ENCODE data around the gene FUT7. TPM values are rescaled to one million over a fixed set of nuclear protein-coding genes. Genes with fewer than 3 reads are reported as not detected.

The FUT7 gene
- total and polyA plus RNA-seq, 2 of the 13 experiments (the other 11 are each of a cell fraction or from before 2014, with no cell fraction given), result 0.05 TPM; not detected in 1

GRCh38 chr9:137034709-137035506 lies 3.0 kb upstream of the FUT7 start (continued):
- TF ChIP-seq SP1 (IDR thresholded peaks at IDR 0.05) (no peak), SP1 (CRISPR knock-in tag; IDR thresholded peaks at IDR 0.05) (0 out of 2 replicates have a peak, but pooled peaks have one; percentile 5), YEATS2 (CRISPR knock-in tag; IDR thresholded peaks at IDR 0.05; ENCODE audit: borderline replicate concordance) (no peak), SMAD9 (CRISPR knock-in tag; IDR thresholded peaks at IDR 0.05) (no peak), SP4 (CRISPR knock-in tag; IDR thresholded peaks at IDR 0.05) (no peak), ZNF747 (CRISPR knock-in tag; IDR thresholded peaks at IDR 0.05; ENCODE audit: borderline replicate concordance) (peak; percentile 57; the same call in 1 of the 2 replicates), RELA (CRISPR knock-in tag; IDR thresholded peaks at IDR 0.05) (no peak)

- no TSS peak for BruUV-seq (replicated peaks)
- Histone ChIP-seq H3K79me2 (ENCODE audit: insufficient read depth, low read length) (no peaks in the 10 kb centered on the region), H3K9ac (ENCODE audit: insufficient read depth, low read depth, low read length) (no peak overlapping the region), H3K27ac (ENCODE audit: extremely low read length, insufficient read depth, low read length) (no peak overlapping the region), H3K4me2 (ENCODE audit: low read depth, low read length) (peak overlapping the region; percentile 39; the same call in 1 of the 2 replicates), H3K4me3 (replicated peaks in 1 of 3; ENCODE audit: insufficient read depth in 1 of 3, low read depth in 2 of 3, low read length in 3 of 3) (peak overlapping the region in 1 of 3 experiments; percentile 23; a peak in 1 of 6 replicates), H3K9me3 (ENCODE audit: low read length) (no peaks in the 10 kb centered on the region), H4K20me1 (ENCODE audit: insufficient read depth, low read length) (no peaks in the 10 kb centered on the region), H3K4me1 (ENCODE audit: insufficient read depth, low read length) (peaks cover 57% of the 10 kb centered on the region), H2AFZ (ENCODE audit: low read length) (no peak overlapping the region), H3K36me3 (replicated peaks in 1 of 2; ENCODE audit: control insufficient read depth in 1 of 2, insufficient read depth in 2 of 2, low read length in 2 of 2) (no peaks in the 10 kb centered on the region), H3K27me3 (ENCODE audit: control insufficient read depth in 1 of 2, insufficient read depth in 2 of 2, low read length in 2 of 2) (peaks cover 0 to 14% of the 10 kb centered on the region in 2 experiments; a peak in 1 of 5 replicates)
- no peak for FAIRE-seq
- in situ Hi-C loops (cut with HindIII; ENCODE audit: extremely low pct_ligation_motif_present, low pct_unique_long_range_greater_than_20kb) (loop anchor here (5.0 to 10.0 kb wide), 2 partner anchors 87 to 189 kb away; partner anchors contain the start of genes AJM1, C8G and PHPT1), intact Hi-C loops (cut with micrococcal nuclease; ENCODE audit: unreplicated experiment) (loop anchor here (2.0 kb wide), 1 partner anchor 85 kb away; no protein-coding TSS in a partner anchor)
- ChIA-PET POLR2A (interaction anchor here (0.7 to 1.8 kb wide), 5 partner anchors 9 to 86 kb away, joined by 3 to 10 read pairs (median 3); partner anchors contain the start of gene MAN1B1), CTCF (ENCODE audit: low intra/inter-chr PET ratio, low total read pairs) (interaction anchor here (1.5 to 2.3 kb wide), 2 partner anchors 16 to 86 kb away, joined by 5 to 15 read pairs; no protein-coding TSS in a partner anchor)
- TF ChIP-seq KDM5A (IDR thresholded peaks at IDR 0.05; ENCODE audit: borderline replicate concordance, low read length), result no peak
- peak; percentile 51; the same call in 1 of the 2 replicates for TF ChIP-seq CEBPG (CRISPR knock-in tag; IDR thresholded peaks at IDR 0.05)
- 0 out of 2 replicates have a peak, but pooled peaks have one; percentile 24 for TF ChIP-seq SOX13 (IDR thresholded peaks at IDR 0.05)
- no peak for TF ChIP-seq SOX13 (CRISPR knock-in tag; conservative IDR thresholded peaks at IDR 0.05 in 1 of 2, IDR thresholded peaks at IDR 0.05 in 1 of 2)
- peak; percentile 86 for TF ChIP-seq PATZ1 (CRISPR knock-in tag; IDR thresholded peaks at IDR 0.05)
- TF ChIP-seq HNRNPK (IDR thresholded peaks at IDR 0.05; ENCODE audit: low read depth, low read length, poor library complexity, severe bottlenecking), result peak; percentile 47
- TF ChIP-seq HNRNPL (IDR thresholded peaks at IDR 0.05; ENCODE audit: low read depth, low read length), result peak; percentile 67; the same call in 1 of the 2 replicates
- 0 out of 2 replicates have a peak, but pooled peaks have one; percentile 55 for TF ChIP-seq PCBP1 (IDR thresholded peaks at IDR 0.05; ENCODE audit: borderline replicate concordance, low read depth, low read length)
- no peak for TF ChIP-seq IRF9 (CRISPR knock-in tag; IDR thresholded peaks at IDR 0.05; ENCODE audit: borderline replicate concordance)
- WGBS (ENCODE audit: low lambda C conversion rate), result 27% methylated on average over 14 of the region's 15 CpGs
- ATAC-seq, result no peak
- DNase-seq (ENCODE audit: low spot score), result no peak
These were observed 2.3 kb upstream of the FUT7 start for GRCh38 chr9:137034039-137034708.
